Thoracic aorta (tissue), 2 donors: Measurements from ENCODE around the gene CAMK1. TPM values are rescaled to one million over a fixed set of nuclear protein-coding genes. Genes with fewer than 3 reads are reported as not detected.

Experiments used
- ATAC-seq: fragments of 150-250 bp; one replicate; pipeline ENCODE4 v1.8.0; 2017; ENCODE audit warnings: low read depth; ENCODE audit not compliant: insufficient number of reproducible peaks, low FRiP score
- DNase-seq: peaks from one replicate; pipeline ENCODE4 v3.0.0-alpha.2; 2020; ENCODE audit warnings: low spot score
- H3K27ac ChIP-seq, 2 donors: fragments of 200-600 bp; sonication (generic); 1 replicate in 1 of 2; 2 replicates in 1 of 2; pipeline ENCODE4 v1.5.1; 2016; ENCODE audit warnings: mild to moderate bottlenecking in 2 of 2, moderate library complexity in 2 of 2
- H3K27me3 ChIP-seq: fragments of 200-600 bp; sonication (generic); replicated peaks from 2 replicates; pipeline ENCODE4 v1.6.0; 2016; ENCODE audit warnings: mild to moderate bottlenecking; ENCODE audit not compliant: insufficient read depth
- H3K36me3 ChIP-seq: fragments of 200-600 bp; sonication (generic); one replicate; pipeline ENCODE4 v1.5.1; 2016
- H3K4me1 ChIP-seq, 2 donors: fragments of 200-600 bp; sonication (generic); 1 replicate in 1 of 2; 2 replicates in 1 of 2; pipeline versions ENCODE4 v1.5.1 to v1.6.0; 2016; ENCODE audit warnings: low read depth in 2 of 2, mild to moderate bottlenecking in 1 of 2; ENCODE audit not compliant: control insufficient read depth in 1 of 2
- H3K4me3 ChIP-seq: fragments of 200-600 bp; sonication (generic); 2 replicates; pipeline ENCODE4 v1.5.1; 2016; ENCODE audit warnings: mild to moderate bottlenecking
- H3K9me3 ChIP-seq: fragments of 200-600 bp; sonication (generic); 2 replicates; pipeline ENCODE4 v1.5.1; 2016
- total RNA-seq, 2 donors: library from RNA; depleted of rRNA; stranded (reverse); fragments of >200 nt; gene quantifications; one replicate each; pipeline versions ENCODE4 v1.1.0 to v1.2.3, GENCODE V29; 2016
- TF ChIP-seq, protein P1 (sequence below): fragments of 200-600 bp; sonication (generic); IDR thresholded peaks from one replicate; pipeline ENCODE4 v1.5.1; 2019; ENCODE audit warnings: antibody characterized with exemption

The CAMK1 gene
- total RNA-seq, 2 donors from 2014 or later, result 50.9 to 69.7 TPM

DNA sequence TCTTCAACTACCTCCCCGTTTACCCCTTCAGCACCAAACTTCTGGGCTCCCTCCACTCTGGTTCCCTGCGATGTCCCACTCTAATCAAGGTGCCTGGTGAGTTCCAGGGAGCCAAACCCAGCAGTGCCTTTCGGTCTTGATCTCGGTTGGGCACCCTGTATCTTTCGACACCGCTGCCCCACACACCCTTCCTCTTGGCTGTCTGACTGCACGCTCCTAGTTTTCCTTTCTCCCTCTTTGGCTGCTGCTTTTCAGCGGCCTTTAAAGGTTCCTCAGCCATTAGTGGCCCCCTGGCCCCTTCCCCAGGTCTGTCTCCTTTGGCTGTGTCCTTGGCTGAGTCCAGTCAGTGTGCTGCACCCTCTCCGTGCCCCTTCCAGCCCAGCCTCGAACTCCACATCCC lies 41.1 kb upstream of the CAMK1 start:
- Histone ChIP-seq H3K27me3 (no peaks in the 10 kb centered on the region), H3K27ac (peak overlapping the region; percentile 96 to 99), H3K4me1 (peaks cover 0 to 20% of the 10 kb centered on the region in 2 donors), H3K36me3 (peaks cover under 1% of the 10 kb centered on the region), H3K4me3 (peak overlapping the region; percentile 92), H3K9me3 (no peaks in the 10 kb centered on the region)
- DNase-seq (no peak), ATAC-seq (no peak)
- TF ChIP-seq, protein P1, sequence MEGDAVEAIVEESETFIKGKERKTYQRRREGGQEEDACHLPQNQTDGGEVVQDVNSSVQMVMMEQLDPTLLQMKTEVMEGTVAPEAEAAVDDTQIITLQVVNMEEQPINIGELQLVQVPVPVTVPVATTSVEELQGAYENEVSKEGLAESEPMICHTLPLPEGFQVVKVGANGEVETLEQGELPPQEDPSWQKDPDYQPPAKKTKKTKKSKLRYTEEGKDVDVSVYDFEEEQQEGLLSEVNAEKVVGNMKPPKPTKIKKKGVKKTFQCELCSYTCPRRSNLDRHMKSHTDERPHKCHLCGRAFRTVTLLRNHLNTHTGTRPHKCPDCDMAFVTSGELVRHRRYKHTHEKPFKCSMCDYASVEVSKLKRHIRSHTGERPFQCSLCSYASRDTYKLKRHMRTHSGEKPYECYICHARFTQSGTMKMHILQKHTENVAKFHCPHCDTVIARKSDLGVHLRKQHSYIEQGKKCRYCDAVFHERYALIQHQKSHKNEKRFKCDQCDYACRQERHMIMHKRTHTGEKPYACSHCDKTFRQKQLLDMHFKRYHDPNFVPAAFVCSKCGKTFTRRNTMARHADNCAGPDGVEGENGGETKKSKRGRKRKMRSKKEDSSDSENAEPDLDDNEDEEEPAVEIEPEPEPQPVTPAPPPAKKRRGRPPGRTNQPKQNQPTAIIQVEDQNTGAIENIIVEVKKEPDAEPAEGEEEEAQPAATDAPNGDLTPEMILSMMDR, result no peak

DNA sequence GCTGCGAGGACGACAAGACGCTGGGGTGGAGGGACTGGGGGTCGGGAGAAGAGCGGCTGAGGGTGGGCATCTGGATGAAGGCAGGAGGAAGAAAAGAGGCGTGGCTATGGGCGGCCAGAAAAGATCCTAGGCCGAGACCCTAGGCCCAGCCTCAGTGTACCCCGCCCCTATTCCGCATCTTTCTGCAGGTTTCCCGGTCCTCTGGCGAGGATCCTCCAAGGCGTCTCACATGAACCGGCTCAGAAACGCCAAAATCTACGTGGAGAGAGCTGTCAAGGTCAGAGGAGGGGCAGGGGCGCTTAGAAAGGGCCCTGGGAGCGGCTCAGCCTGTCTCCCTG lies 40.7 kb upstream of the CAMK1 start:
- DNase-seq, result no peak
- peak overlapping the region; percentile 96 to 99 for H3K27ac ChIP-seq
- TF ChIP-seq, protein P1, result no peak
- H3K9me3 ChIP-seq, result no peaks in the 10 kb centered on the region
- H3K4me3 ChIP-seq, result peak overlapping the region; percentile 92
- no peaks in the 10 kb centered on the region for H3K27me3 ChIP-seq
- ATAC-seq, result peak; percentile 34
- H3K36me3 ChIP-seq, result peaks cover 5% of the 10 kb centered on the region
- peaks cover 0 to 20% of the 10 kb centered on the region in 2 donors for H3K4me1 ChIP-seq

DNA sequence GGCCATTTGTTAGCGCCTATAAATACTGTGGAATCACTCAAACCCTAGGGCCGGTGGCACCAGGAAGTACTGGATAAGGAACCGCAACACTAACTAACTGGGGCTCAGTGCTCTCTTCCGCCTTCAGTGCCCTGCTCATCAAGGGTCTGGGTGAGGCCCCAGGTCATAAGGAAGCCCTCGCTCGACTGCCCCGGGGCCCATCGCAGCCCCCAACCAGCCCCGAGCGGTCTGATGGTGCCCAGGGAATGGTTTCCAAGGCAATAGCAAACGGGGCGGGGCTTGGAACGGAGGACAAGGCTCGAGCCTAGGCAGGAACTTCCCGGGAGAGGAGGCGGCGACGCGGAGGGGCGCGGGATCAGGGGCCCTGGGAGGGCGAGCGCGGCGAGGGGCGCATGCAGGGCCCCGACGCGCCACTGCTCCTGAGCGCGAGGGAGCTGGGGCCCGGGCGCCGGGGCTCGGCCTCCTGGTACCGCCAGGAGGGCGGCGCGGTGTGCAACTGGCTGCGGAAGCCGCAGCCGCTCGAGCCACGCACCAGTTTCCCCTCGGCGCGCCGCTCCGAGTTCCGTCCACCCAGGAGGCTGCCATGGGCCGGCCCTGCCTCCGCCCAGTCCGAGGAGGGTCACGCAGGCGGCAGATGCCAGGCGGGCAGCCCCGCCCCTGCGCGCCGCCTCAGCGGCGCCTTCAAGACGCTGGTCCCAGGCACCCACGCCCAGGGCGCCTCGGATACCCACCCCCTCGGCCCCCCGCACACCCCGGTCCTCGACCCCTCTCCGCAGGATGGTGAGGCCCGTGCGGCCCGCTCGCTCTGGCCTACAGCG lies 40.1 kb upstream of the CAMK1 start, which contains the start of gene TTLL3:
TTLL3 (plus strand) TSS at position 648 of the 818 bp plus-strand sequence. CDS start 400 bp downstream, outside the sequence.
- TF ChIP-seq, protein P1, result no peak
- DNase-seq, result peak; percentile 57
- H3K4me1 ChIP-seq, result peaks cover 0 to 20% of the 10 kb centered on the region in 2 donors
- no peaks in the 10 kb centered on the region for H3K27me3 ChIP-seq
- H3K27ac ChIP-seq, result peak within 1 kb of the TSS; percentile 96 to 99
- ATAC-seq, result peak; percentile 53
- H3K9me3 ChIP-seq, result no peaks in the 10 kb centered on the region
- H3K36me3 ChIP-seq, result peaks cover 11% of the 10 kb centered on the region
- H3K4me3 ChIP-seq, result peak within 1 kb of the TSS; percentile 92

DNA sequence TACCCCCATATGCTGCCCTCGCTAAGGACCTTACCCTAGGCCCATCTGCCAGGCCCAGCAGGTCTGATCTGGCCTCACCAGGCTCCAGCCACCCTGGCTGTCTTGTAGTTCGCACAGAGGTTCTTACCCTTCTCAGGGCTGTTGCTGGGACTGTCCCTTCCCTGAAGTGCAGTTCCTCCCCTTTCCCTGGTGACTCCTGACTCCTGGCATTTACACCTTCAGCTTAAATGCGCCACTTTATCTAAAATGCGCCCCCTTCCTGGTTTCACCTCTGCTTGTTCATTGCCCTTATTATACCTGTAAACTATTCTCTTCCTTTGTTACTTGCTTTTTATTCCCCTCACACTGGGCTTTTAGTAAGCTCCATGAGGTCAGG lies 39.5 kb upstream of the CAMK1 start:
- H3K4me3 ChIP-seq, result peak overlapping the region; percentile 92
- ATAC-seq (no peak), DNase-seq (no peak)
- peaks cover 0 to 20% of the 10 kb centered on the region in 2 donors for H3K4me1 ChIP-seq
- peaks cover 17% of the 10 kb centered on the region for H3K36me3 ChIP-seq
- H3K27ac ChIP-seq, result peak overlapping the region; percentile 96 to 99
- H3K27me3 ChIP-seq, result no peaks in the 10 kb centered on the region
- TF ChIP-seq, protein P1, result no peak
- no peaks in the 10 kb centered on the region for H3K9me3 ChIP-seq

DNA sequence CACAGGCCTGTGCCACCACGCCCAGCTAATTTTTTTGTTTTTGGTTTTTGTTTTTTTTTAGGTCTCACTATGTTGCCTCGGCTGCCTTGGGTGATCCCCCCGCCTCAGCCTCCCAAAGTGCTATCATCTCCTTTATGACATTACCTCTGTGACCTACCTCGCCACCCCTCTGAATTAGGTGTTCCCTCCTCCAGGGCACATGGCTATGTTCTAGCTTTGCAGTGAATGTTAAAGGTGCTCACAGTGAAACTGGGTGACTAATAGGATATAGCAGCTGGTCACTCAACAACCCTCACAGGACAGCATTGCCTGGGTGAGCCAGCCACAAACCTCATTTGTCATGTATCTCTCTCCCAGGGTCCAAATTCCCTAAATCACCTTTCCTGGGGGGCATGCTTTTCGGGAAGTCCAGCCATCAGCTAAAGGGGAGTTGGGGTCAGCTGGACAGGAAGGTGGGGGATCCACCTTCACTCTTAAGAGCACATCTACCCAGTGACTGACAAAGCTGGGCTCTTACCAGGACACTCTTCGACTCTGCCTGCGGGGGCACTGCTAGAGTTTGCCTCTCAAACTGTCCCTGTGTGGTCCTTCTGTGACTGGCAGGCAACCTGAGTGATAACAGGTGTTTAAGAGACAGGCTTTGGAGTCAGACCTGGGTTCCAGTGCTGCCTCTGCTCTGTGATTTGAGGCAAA lies 38.7 kb upstream of the CAMK1 start:
- peaks cover 0 to 20% of the 10 kb centered on the region in 2 donors for H3K4me1 ChIP-seq
- no peaks in the 10 kb centered on the region for H3K27me3 ChIP-seq
- no peak for ATAC-seq
- TF ChIP-seq, protein P1, result no peak
- H3K9me3 ChIP-seq, result no peaks in the 10 kb centered on the region
- no peak overlapping the region for H3K4me3 ChIP-seq
- peaks cover 24% of the 10 kb centered on the region for H3K36me3 ChIP-seq
- no peak for DNase-seq
- peak overlapping the region; percentile 96 to 99 for H3K27ac ChIP-seq
